Measurements from ENCODE around the gene PLXNA4. TPM values are rescaled to one million over a fixed set of nuclear protein-coding genes. Genes with fewer than 3 reads are reported as not detected.

PLXNA4 gene
- total and polyA plus RNA-seq, 2 donors from 2014 or later, result 0.17 to 3.5 TPM

- Histone ChIP-seq H3K36me3 (ENCODE audit: control insufficient read depth in 2 of 3, insufficient read depth in 3 of 3, low read length in 3 of 3) (no peaks in the 10 kb centered on the region), H3K9ac (ENCODE audit: low read length in 3 of 3) (no peak overlapping the region), H3K27ac (ENCODE audit: low read depth in 2 of 2, low read length in 2 of 2) (no peak overlapping the region), H3K4me3 (ENCODE audit: low read length in 3 of 3) (no peak overlapping the region), H3K9me3 (ENCODE audit: control insufficient read depth in 2 of 3, insufficient read depth in 1 of 3, low read length in 3 of 3) (no peaks in the 10 kb centered on the region), H3K27me3 (ENCODE audit: control insufficient read depth, insufficient read depth, low read length) (no peaks in the 10 kb centered on the region), H3K4me1 (ENCODE audit: control insufficient read depth in 2 of 3, insufficient read depth in 2 of 3, low read depth in 1 of 3, low read length in 3 of 3) (no peaks in the 10 kb centered on the region)
- no peak for FAIRE-seq
- TF ChIP-seq CTCF (IDR thresholded peaks at IDR 0.05; ENCODE audit: borderline replicate concordance, extremely low read depth, insufficient read depth), result no peak
- peak in 1 of 5 donors; percentile 31 for DNase-seq
- intact Hi-C loops (cut with DNase I), result no loop called here
Measured at GRCh38 chr7:132160611-132161532, 415.4 kb downstream of the PLXNA4 start.

GRCh38 chr7:132158841-132159240, 417.4 kb downstream of the PLXNA4 start:
- no peaks in the 10 kb centered on the region for H3K4me1 ChIP-seq (ENCODE audit: control insufficient read depth in 2 of 3, insufficient read depth in 2 of 3, low read depth in 1 of 3, low read length in 3 of 3)
- TF ChIP-seq CTCF (IDR thresholded peaks at IDR 0.05; ENCODE audit: borderline replicate concordance, extremely low read depth, insufficient read depth), result no peak
- no peak overlapping the region for H3K4me3 ChIP-seq (ENCODE audit: low read length in 3 of 3)
- H3K36me3 ChIP-seq (ENCODE audit: control insufficient read depth in 2 of 3, insufficient read depth in 3 of 3, low read length in 3 of 3), result no peaks in the 10 kb centered on the region
- FAIRE-seq (no peak), DNase-seq (no peak)
- H3K9me3 ChIP-seq (ENCODE audit: control insufficient read depth in 2 of 3, insufficient read depth in 1 of 3, low read length in 3 of 3), result no peaks in the 10 kb centered on the region
- no peak overlapping the region for H3K27ac ChIP-seq (ENCODE audit: low read depth in 2 of 2, low read length in 2 of 2)
- H3K27me3 ChIP-seq (ENCODE audit: control insufficient read depth, insufficient read depth, low read length), result no peaks in the 10 kb centered on the region
- intact Hi-C loops (cut with DNase I), result no loop called here
- H3K9ac ChIP-seq (ENCODE audit: low read length in 3 of 3), result no peak overlapping the region

GRCh38 chr7:132158166-132158565, 418.1 kb downstream of the PLXNA4 start:
- H3K9ac ChIP-seq (ENCODE audit: low read length in 3 of 3), result no peak overlapping the region
- no peaks in the 10 kb centered on the region for H3K9me3 ChIP-seq (ENCODE audit: control insufficient read depth in 2 of 3, insufficient read depth in 1 of 3, low read length in 3 of 3)
- FAIRE-seq (no peak), DNase-seq (no peak)
- no peak overlapping the region for H3K27ac ChIP-seq (ENCODE audit: low read depth in 2 of 2, low read length in 2 of 2)
- H3K4me1 ChIP-seq (ENCODE audit: control insufficient read depth in 2 of 3, insufficient read depth in 2 of 3, low read depth in 1 of 3, low read length in 3 of 3), result no peaks in the 10 kb centered on the region
- intact Hi-C loops (cut with DNase I), result no loop called here
- H3K36me3 ChIP-seq (ENCODE audit: control insufficient read depth in 2 of 3, insufficient read depth in 3 of 3, low read length in 3 of 3), result no peaks in the 10 kb centered on the region
- H3K4me3 ChIP-seq (ENCODE audit: low read length in 3 of 3), result no peak overlapping the region
- TF ChIP-seq CTCF (IDR thresholded peaks at IDR 0.05; ENCODE audit: borderline replicate concordance, extremely low read depth, insufficient read depth), result no peak
- H3K27me3 ChIP-seq (ENCODE audit: control insufficient read depth, insufficient read depth, low read length), result no peaks in the 10 kb centered on the region
